ENCODE results near the gene GPR84.

GPR84 gene

GRCh38 chr12:54352891-54353874 lies 11.1 kb downstream of the GPR84 start:
- H2BK15ac ChIP-seq (replicated peaks; ENCODE audit: low read depth), result no peak overlapping the region
- no peak for DNase-seq
- H2BK120ac ChIP-seq (ENCODE audit: low read depth, low read length), result no peak overlapping the region
- H3K4me1 ChIP-seq (ENCODE audit: control insufficient read depth, low read depth, low read length), result peaks cover 36% of the 10 kb centered on the region
- peak overlapping the region; percentile 62 for H3K56ac ChIP-seq (ENCODE audit: low read length)
- H4K8ac ChIP-seq (ENCODE audit: low read depth, low read length), result no peak overlapping the region
- H4K5ac ChIP-seq (ENCODE audit: low read length), result no peak overlapping the region
- no peak overlapping the region for H3K23ac ChIP-seq (ENCODE audit: low read length)
- H3K27ac ChIP-seq (ENCODE audit: low read depth, low read length), result peak overlapping the region; percentile 31
- no peak overlapping the region for H3K4ac ChIP-seq (ENCODE audit: low read depth, low read length)
- no peak overlapping the region for H3K4me3 ChIP-seq (ENCODE audit: low read length)
- H3K4me2 ChIP-seq (ENCODE audit: low read length), result no peak overlapping the region
- H3K18ac ChIP-seq (ENCODE audit: low read length), result peak overlapping the region; percentile 45
- no peak overlapping the region for H2BK5ac ChIP-seq (ENCODE audit: low read length)
- peaks cover 5% of the 10 kb centered on the region for H3K36me3 ChIP-seq (ENCODE audit: control insufficient read depth, insufficient read depth, low read length)
- no peaks in the 10 kb centered on the region for H3K79me2 ChIP-seq (ENCODE audit: control insufficient read depth, insufficient read depth, low read length)
- no CpG with 5 or more reads among the region's 1 CpG for WGBS (ENCODE audit: extremely low coverage, insufficient coverage, low lambda C conversion rate)
- H2AK5ac ChIP-seq (ENCODE audit: low read length), result no peak overlapping the region
- no peaks in the 10 kb centered on the region for H3K79me1 ChIP-seq (ENCODE audit: low read length)
- H3K27me3 ChIP-seq (ENCODE audit: insufficient read depth, low read length, poor library complexity), result no peaks in the 10 kb centered on the region
- peak overlapping the region; percentile 28 for H3K9ac ChIP-seq (ENCODE audit: low read length)

- Histone ChIP-seq H3K27ac (ENCODE audit: low read depth, low read length) (peak overlapping the region; percentile 75), H3K36me3 (ENCODE audit: control insufficient read depth, insufficient read depth, low read length) (peaks cover 8% of the 10 kb centered on the region), H4K5ac (ENCODE audit: low read length) (no peak overlapping the region), H3K56ac (ENCODE audit: low read length) (peak overlapping the region; percentile 51), H3K4me3 (ENCODE audit: low read length) (no peak overlapping the region), H3K27me3 (ENCODE audit: insufficient read depth, low read length, poor library complexity) (no peaks in the 10 kb centered on the region), H3K18ac (ENCODE audit: low read length) (peak overlapping the region; percentile 77), H3K4me1 (ENCODE audit: control insufficient read depth, low read depth, low read length) (peaks cover 29% of the 10 kb centered on the region), H3K9ac (ENCODE audit: low read length) (peak overlapping the region; percentile 28), H2BK15ac (replicated peaks; ENCODE audit: low read depth) (no peak overlapping the region), H2BK5ac (ENCODE audit: low read length) (no peak overlapping the region), H3K4ac (ENCODE audit: low read depth, low read length) (peak overlapping the region; percentile 56), H2AK5ac (ENCODE audit: low read length) (no peak overlapping the region), H3K79me1 (ENCODE audit: low read length) (no peaks in the 10 kb centered on the region), H4K8ac (ENCODE audit: low read depth, low read length) (no peak overlapping the region), H3K23ac (ENCODE audit: low read length) (peak overlapping the region; percentile 19), H3K4me2 (ENCODE audit: low read length) (peak overlapping the region; percentile 14), H3K79me2 (ENCODE audit: control insufficient read depth, insufficient read depth, low read length) (no peaks in the 10 kb centered on the region), H2BK120ac (ENCODE audit: low read depth, low read length) (peak overlapping the region; percentile 62)
- WGBS (ENCODE audit: extremely low coverage, insufficient coverage, low lambda C conversion rate), result no CpG with 5 or more reads among the region's 21 CpGs
- DNase-seq, result peak; percentile 85
These were observed 12.2 kb downstream of the GPR84 start for GRCh38 chr12:54352022-54352531.

- peaks cover 11% of the 10 kb centered on the region for H3K36me3 ChIP-seq (ENCODE audit: control insufficient read depth, insufficient read depth, low read length)
- H3K4me3 ChIP-seq (ENCODE audit: low read length), result no peak overlapping the region
These were observed 12.9 kb downstream of the GPR84 start for GRCh38 chr12:54351341-54351740.

DNA sequence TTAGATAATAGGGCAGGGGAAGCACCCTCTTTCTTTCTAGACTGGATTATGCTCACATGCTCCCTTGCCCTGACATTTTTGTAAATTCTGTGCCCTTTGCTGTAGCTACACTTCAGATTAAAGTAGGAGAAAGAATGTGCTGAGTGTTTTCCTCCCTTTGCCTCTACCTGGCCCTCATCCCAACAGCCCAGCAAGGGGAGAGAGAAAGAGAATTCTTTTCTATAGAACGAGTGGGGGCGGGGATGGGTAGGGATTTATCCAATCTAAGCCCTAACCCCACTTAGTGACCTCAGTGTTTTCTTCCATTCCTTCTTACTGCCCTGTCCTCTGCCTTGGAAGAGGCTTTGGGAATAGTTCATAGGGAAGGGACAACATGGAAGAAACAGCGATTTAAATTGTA lies 13.5 kb downstream of the GPR84 start:
- Histone ChIP-seq H3K36me3 (ENCODE audit: control insufficient read depth, insufficient read depth, low read length) (peaks cover 11% of the 10 kb centered on the region), H3K79me2 (ENCODE audit: control insufficient read depth, insufficient read depth, low read length) (no peaks in the 10 kb centered on the region), H4K5ac (ENCODE audit: low read length) (no peak overlapping the region), H2BK15ac (replicated peaks; ENCODE audit: low read depth) (no peak overlapping the region), H2AK5ac (ENCODE audit: low read length) (no peak overlapping the region), H3K4me3 (ENCODE audit: low read length) (no peak overlapping the region), H3K23ac (ENCODE audit: low read length) (no peak overlapping the region), H3K27me3 (ENCODE audit: insufficient read depth, low read length, poor library complexity) (no peaks in the 10 kb centered on the region), H3K4me2 (ENCODE audit: low read length) (no peak overlapping the region), H3K4ac (ENCODE audit: low read depth, low read length) (no peak overlapping the region), H3K27ac (ENCODE audit: low read depth, low read length) (peak overlapping the region; percentile 17), H4K8ac (ENCODE audit: low read depth, low read length) (no peak overlapping the region), H3K18ac (ENCODE audit: low read length) (no peak overlapping the region), H3K79me1 (ENCODE audit: low read length) (no peaks in the 10 kb centered on the region), H3K4me1 (ENCODE audit: control insufficient read depth, low read depth, low read length) (peaks cover 21% of the 10 kb centered on the region), H2BK120ac (ENCODE audit: low read depth, low read length) (no peak overlapping the region), H3K56ac (ENCODE audit: low read length) (no peak overlapping the region), H2BK5ac (ENCODE audit: low read length) (no peak overlapping the region), H3K9ac (ENCODE audit: low read length) (no peak overlapping the region)
- no peak for DNase-seq
- WGBS (ENCODE audit: extremely low coverage, insufficient coverage, low lambda C conversion rate), result no CpG with 5 or more reads among the region's 3 CpGs

More at GRCh38 chr12:54351341-54351740, 12.9 kb downstream of the GPR84 start:
- no peak overlapping the region for H4K8ac ChIP-seq (ENCODE audit: low read depth, low read length)
- H3K9ac ChIP-seq (ENCODE audit: low read length), result no peak overlapping the region
- H3K18ac ChIP-seq (ENCODE audit: low read length), result peak overlapping the region; percentile 77
- no peak overlapping the region for H3K56ac ChIP-seq (ENCODE audit: low read length)
- H3K4me2 ChIP-seq (ENCODE audit: low read length), result no peak overlapping the region
- H3K79me2 ChIP-seq (ENCODE audit: control insufficient read depth, insufficient read depth, low read length), result no peaks in the 10 kb centered on the region
- no peaks in the 10 kb centered on the region for H3K79me1 ChIP-seq (ENCODE audit: low read length)
- no peaks in the 10 kb centered on the region for H3K27me3 ChIP-seq (ENCODE audit: insufficient read depth, low read length, poor library complexity)
- H3K23ac ChIP-seq (ENCODE audit: low read length), result no peak overlapping the region
- no peak overlapping the region for H4K5ac ChIP-seq (ENCODE audit: low read length)
- WGBS (ENCODE audit: extremely low coverage, insufficient coverage, low lambda C conversion rate), result no CpG with 5 or more reads among the region's 4 CpGs
- no peak overlapping the region for H3K4ac ChIP-seq (ENCODE audit: low read depth, low read length)
- no peak overlapping the region for H2BK120ac ChIP-seq (ENCODE audit: low read depth, low read length)
- no peak overlapping the region for H3K27ac ChIP-seq (ENCODE audit: low read depth, low read length)
- H2BK15ac ChIP-seq (replicated peaks; ENCODE audit: low read depth), result no peak overlapping the region
- no peak overlapping the region for H2BK5ac ChIP-seq (ENCODE audit: low read length)
- H2AK5ac ChIP-seq (ENCODE audit: low read length), result no peak overlapping the region
- H3K4me1 ChIP-seq (ENCODE audit: control insufficient read depth, low read depth, low read length), result peaks cover 22% of the 10 kb centered on the region
- no peak for DNase-seq

- H3K4me3 ChIP-seq (ENCODE audit: low read length), result no peak overlapping the region
- H3K79me2 ChIP-seq (ENCODE audit: control insufficient read depth, insufficient read depth, low read length), result no peaks in the 10 kb centered on the region
- H4K5ac ChIP-seq (ENCODE audit: low read length), result no peak overlapping the region
- H3K4me2 ChIP-seq (ENCODE audit: low read length), result no peak overlapping the region
- H3K9ac ChIP-seq (ENCODE audit: low read length), result no peak overlapping the region
- H3K36me3 ChIP-seq (ENCODE audit: control insufficient read depth, insufficient read depth, low read length), result peaks cover 11% of the 10 kb centered on the region
- no peak overlapping the region for H3K4ac ChIP-seq (ENCODE audit: low read depth, low read length)
- no peak for DNase-seq
- H3K23ac ChIP-seq (ENCODE audit: low read length), result no peak overlapping the region
- H2BK120ac ChIP-seq (ENCODE audit: low read depth, low read length), result no peak overlapping the region
- H3K27me3 ChIP-seq (ENCODE audit: insufficient read depth, low read length, poor library complexity), result no peaks in the 10 kb centered on the region
- no peak overlapping the region for H2AK5ac ChIP-seq (ENCODE audit: low read length)
- peak overlapping the region; percentile 12 for H3K27ac ChIP-seq (ENCODE audit: low read depth, low read length)
- no peak overlapping the region for H3K18ac ChIP-seq (ENCODE audit: low read length)
- peaks cover 18% of the 10 kb centered on the region for H3K4me1 ChIP-seq (ENCODE audit: control insufficient read depth, low read depth, low read length)
- H2BK15ac ChIP-seq (replicated peaks; ENCODE audit: low read depth), result no peak overlapping the region
- H3K56ac ChIP-seq (ENCODE audit: low read length), result no peak overlapping the region
- no peak overlapping the region for H2BK5ac ChIP-seq (ENCODE audit: low read length)
- H3K79me1 ChIP-seq (ENCODE audit: low read length), result no peaks in the 10 kb centered on the region
- no peak overlapping the region for H4K8ac ChIP-seq (ENCODE audit: low read depth, low read length)
These were observed 14.6 kb downstream of the GPR84 start for GRCh38 chr12:54349679-54350078.

Data from mesendoderm (in vitro differentiated cells).